HG03135 (cell line): ENCODE data around the gene TRPC4AP.

Experiments used
- ATAC-seq: cut with Tn5 transposase; IDR thresholded peaks from one replicate; pipeline ENCODE4 v1.9.1; 2021; ENCODE audit warnings: mild to moderate bottlenecking, moderate library complexity; ENCODE audit not compliant: unreplicated experiment

TRPC4AP gene

GRCh38 chr20:34990231-34990630 is 102.4 kb downstream of the TRPC4AP start:
- no peak for ATAC-seq

GRCh38 chr20:34989670-34990069 is 102.9 kb downstream of the TRPC4AP start:
- no peak for ATAC-seq

- ATAC-seq = no peak
Measured at GRCh38 chr20:34989118-34989517, 103.5 kb downstream of the TRPC4AP start.

- ATAC-seq = no peak
Measured at GRCh38 chr20:34988191-34988540, 104.4 kb downstream of the TRPC4AP start.

- ATAC-seq = no peak
Measured at GRCh38 chr20:34987288-34988190, 105.1 kb downstream of the TRPC4AP start.

- no peak for ATAC-seq
Measured at GRCh38 chr20:34986311-34987287, 106.0 kb downstream of the TRPC4AP start.

GRCh38 chr20:34985461-34986310 is 106.9 kb downstream of the TRPC4AP start:
- no peak for ATAC-seq

GRCh38 chr20:34984756-34985261 is 107.8 kb downstream of the TRPC4AP start:
- no peak for ATAC-seq

GRCh38 chr20:34983995-34984735 is 108.4 kb downstream of the TRPC4AP start:
- ATAC-seq = no peak

GRCh38 chr20:34983089-34983820 is 109.4 kb downstream of the TRPC4AP start:
- no peak for ATAC-seq

- no peak for ATAC-seq
Measured at GRCh38 chr20:34982270-34983088, 110.1 kb downstream of the TRPC4AP start.

- ATAC-seq = no peak
Measured at GRCh38 chr20:34980543-34981233, 111.9 kb downstream of the TRPC4AP start.

GRCh38 chr20:34979366-34980153 is 113.0 kb downstream of the TRPC4AP start:
- ATAC-seq = no peak

- ATAC-seq = no peak
Measured at GRCh38 chr20:34978092-34978744, 114.4 kb downstream of the TRPC4AP start.

- ATAC-seq = no peak
Measured at GRCh38 chr20:34977365-34978091, 115.1 kb downstream of the TRPC4AP start.

GRCh38 chr20:34976286-34976685 is 116.3 kb downstream of the TRPC4AP start:
- ATAC-seq = no peak
